ENCODE results near the gene ST6GALNAC2.
"Not testable (repeated sequence)": the region's sequence is repeated elsewhere in the genome, so short reads cannot be mapped to it uniquely, and the experiment has no call there.

The ST6GALNAC2 gene

GRCh38 chr17:76528156-76528527 lies 57.5 kb downstream of the ST6GALNAC2 start:
- no peak overlapping the region for H3K4me3 ChIP-seq (ENCODE audit: low read depth in 1 of 2, low read length in 2 of 2)
- H3K27me3 ChIP-seq (ENCODE audit: control insufficient read depth in 1 of 2, insufficient read depth in 2 of 2, low read length in 2 of 2) = peaks cover 0 to 10% of the 10 kb centered on the region in 2 donors
- no peaks in the 10 kb centered on the region for H3K36me3 ChIP-seq (ENCODE audit: insufficient read depth, low read length)
- peaks cover 43% of the 10 kb centered on the region for H3K4me1 ChIP-seq (ENCODE audit: insufficient read depth, low read length)
- H3K9ac ChIP-seq (ENCODE audit: low read length) = no peak overlapping the region
- peak overlapping the region; percentile 14 for H3K27ac ChIP-seq (ENCODE audit: low read depth, low read length)
- no peaks in the 10 kb centered on the region for H3K9me3 ChIP-seq (ENCODE audit: low read length)

GRCh38 chr17:76527430-76528111 lies 58.1 kb downstream of the ST6GALNAC2 start:
- Histone ChIP-seq H3K4me1 (ENCODE audit: insufficient read depth, low read length) (peaks cover 47% of the 10 kb centered on the region), H3K27me3 (ENCODE audit: control insufficient read depth in 1 of 2, insufficient read depth in 2 of 2, low read length in 2 of 2) (peaks cover 0 to 16% of the 10 kb centered on the region in 2 donors), H3K9ac (ENCODE audit: low read length) (no peak overlapping the region), H3K27ac (ENCODE audit: low read depth, low read length) (peak overlapping the region; percentile 24), H3K36me3 (ENCODE audit: insufficient read depth, low read length) (no peaks in the 10 kb centered on the region), H3K4me3 (ENCODE audit: low read depth in 1 of 2, low read length in 2 of 2) (no peak overlapping the region), H3K9me3 (ENCODE audit: low read length) (no peaks in the 10 kb centered on the region)

- not testable (repeated sequence) for H3K36me3 ChIP-seq (ENCODE audit: insufficient read depth, low read length); H3K9me3 ChIP-seq (ENCODE audit: low read length); H3K9ac ChIP-seq (ENCODE audit: low read length); H3K4me3 ChIP-seq (ENCODE audit: low read depth in 1 of 2, low read length in 2 of 2)
- Histone ChIP-seq H3K27me3 (ENCODE audit: control insufficient read depth in 1 of 2, insufficient read depth in 2 of 2, low read length in 2 of 2) (peaks cover 0 to 17% of the 10 kb centered on the region in 2 donors), H3K4me1 (ENCODE audit: insufficient read depth, low read length) (peaks cover 47% of the 10 kb centered on the region), H3K27ac (ENCODE audit: low read depth, low read length) (peak overlapping the region; percentile 24)
Observed at GRCh38 chr17:76527016-76527415, 58.6 kb downstream of the ST6GALNAC2 start.

- Histone ChIP-seq H3K27me3 (ENCODE audit: control insufficient read depth in 1 of 2, insufficient read depth in 2 of 2, low read length in 2 of 2) (peaks cover 0 to 17% of the 10 kb centered on the region in 2 donors), H3K4me1 (ENCODE audit: insufficient read depth, low read length) (peaks cover 41% of the 10 kb centered on the region)
- H3K36me3 ChIP-seq (ENCODE audit: insufficient read depth, low read length); H3K4me3 ChIP-seq (ENCODE audit: low read depth in 1 of 2, low read length in 2 of 2); H3K9me3 ChIP-seq (ENCODE audit: low read length); H3K27ac ChIP-seq (ENCODE audit: low read depth, low read length); H3K9ac ChIP-seq (ENCODE audit: low read length): not testable (repeated sequence)
Observed at GRCh38 chr17:76525513-76525833, 60.2 kb downstream of the ST6GALNAC2 start.

- no peaks in the 10 kb centered on the region for H3K36me3 ChIP-seq (ENCODE audit: insufficient read depth, low read length)
- no peaks in the 10 kb centered on the region for H3K9me3 ChIP-seq (ENCODE audit: low read length)
- H3K4me3 ChIP-seq (ENCODE audit: low read depth in 1 of 2, low read length in 2 of 2) = no peak overlapping the region
- H3K27me3 ChIP-seq (ENCODE audit: control insufficient read depth in 1 of 2, insufficient read depth in 2 of 2, low read length in 2 of 2) = peaks cover 0 to 17% of the 10 kb centered on the region in 2 donors
- H3K4me1 ChIP-seq (ENCODE audit: insufficient read depth, low read length) = peaks cover 37% of the 10 kb centered on the region
- no peak overlapping the region for H3K27ac ChIP-seq (ENCODE audit: low read depth, low read length)
- no peak overlapping the region for H3K9ac ChIP-seq (ENCODE audit: low read length)
Observed at GRCh38 chr17:76524598-76525512, 60.8 kb downstream of the ST6GALNAC2 start.

- Histone ChIP-seq H3K9ac (ENCODE audit: low read length) (no peak overlapping the region), H3K27ac (ENCODE audit: low read depth, low read length) (no peak overlapping the region), H3K4me1 (ENCODE audit: insufficient read depth, low read length) (peaks cover 24% of the 10 kb centered on the region), H3K27me3 (ENCODE audit: control insufficient read depth in 1 of 2, insufficient read depth in 2 of 2, low read length in 2 of 2) (peaks cover 0 to 15% of the 10 kb centered on the region in 2 donors), H3K9me3 (ENCODE audit: low read length) (no peaks in the 10 kb centered on the region), H3K36me3 (ENCODE audit: insufficient read depth, low read length) (no peaks in the 10 kb centered on the region), H3K4me3 (ENCODE audit: low read depth in 1 of 2, low read length in 2 of 2) (peak overlapping the region in 1 of 2 donors; percentile 24)
Observed at GRCh38 chr17:76523084-76524037, 62.3 kb downstream of the ST6GALNAC2 start.

- Histone ChIP-seq H3K27me3 (ENCODE audit: control insufficient read depth in 1 of 2, insufficient read depth in 2 of 2, low read length in 2 of 2) (peaks cover 0 to 13% of the 10 kb centered on the region in 2 donors), H3K4me1 (ENCODE audit: insufficient read depth, low read length) (peaks cover 16% of the 10 kb centered on the region)
- not testable (repeated sequence) for H3K4me3 ChIP-seq (ENCODE audit: low read depth in 1 of 2, low read length in 2 of 2); H3K9me3 ChIP-seq (ENCODE audit: low read length); H3K36me3 ChIP-seq (ENCODE audit: insufficient read depth, low read length); H3K9ac ChIP-seq (ENCODE audit: low read length); H3K27ac ChIP-seq (ENCODE audit: low read depth, low read length)
Observed at GRCh38 chr17:76521683-76522082, 64.0 kb downstream of the ST6GALNAC2 start.

GRCh38 chr17:76521262-76521661 lies 64.4 kb downstream of the ST6GALNAC2 start:
- H3K4me3 ChIP-seq (ENCODE audit: low read depth in 1 of 2, low read length in 2 of 2) = no peak overlapping the region
- H3K4me1 ChIP-seq (ENCODE audit: insufficient read depth, low read length) = peaks cover 16% of the 10 kb centered on the region
- no peak overlapping the region for H3K27ac ChIP-seq (ENCODE audit: low read depth, low read length)
- no peaks in the 10 kb centered on the region for H3K9me3 ChIP-seq (ENCODE audit: low read length)
- H3K27me3 ChIP-seq (ENCODE audit: control insufficient read depth in 1 of 2, insufficient read depth in 2 of 2, low read length in 2 of 2) = peaks cover 0 to 13% of the 10 kb centered on the region in 2 donors
- no peaks in the 10 kb centered on the region for H3K36me3 ChIP-seq (ENCODE audit: insufficient read depth, low read length)
- no peak overlapping the region for H3K9ac ChIP-seq (ENCODE audit: low read length)

- Histone ChIP-seq H3K27ac (ENCODE audit: low read depth, low read length) (no peak overlapping the region), H3K36me3 (ENCODE audit: insufficient read depth, low read length) (no peaks in the 10 kb centered on the region), H3K4me1 (ENCODE audit: insufficient read depth, low read length) (peaks cover 8% of the 10 kb centered on the region), H3K9ac (ENCODE audit: low read length) (no peak overlapping the region), H3K4me3 (ENCODE audit: low read depth in 1 of 2, low read length in 2 of 2) (no peak overlapping the region), H3K27me3 (ENCODE audit: control insufficient read depth in 1 of 2, insufficient read depth in 2 of 2, low read length in 2 of 2) (peaks cover 0 to 13% of the 10 kb centered on the region in 2 donors), H3K9me3 (ENCODE audit: low read length) (no peaks in the 10 kb centered on the region)
Observed at GRCh38 chr17:76519048-76519966, 66.4 kb downstream of the ST6GALNAC2 start.

GRCh38 chr17:76517638-76518038 lies 68.0 kb downstream of the ST6GALNAC2 start:
- Histone ChIP-seq H3K27me3 (ENCODE audit: control insufficient read depth in 1 of 2, insufficient read depth in 2 of 2, low read length in 2 of 2) (peaks cover 0 to 2% of the 10 kb centered on the region in 2 donors), H3K9ac (ENCODE audit: low read length) (no peak overlapping the region), H3K36me3 (ENCODE audit: insufficient read depth, low read length) (no peaks in the 10 kb centered on the region), H3K27ac (ENCODE audit: low read depth, low read length) (no peak overlapping the region), H3K4me3 (ENCODE audit: low read depth in 1 of 2, low read length in 2 of 2) (no peak overlapping the region), H3K4me1 (ENCODE audit: insufficient read depth, low read length) (no peaks in the 10 kb centered on the region), H3K9me3 (ENCODE audit: low read length) (no peaks in the 10 kb centered on the region)
